Uterus (tissue), 2 donors: ENCODE results near the gene COX10.

ENCODE experiments used
- CTCF ChIP-seq, 4 experiments: fragments of 200-600 bp in 2 of 4; fragments of 450-650 bp in 2 of 4; sonication (generic) in 2 of 4; IDR thresholded peaks; one replicate each; pipeline ENCODE4 v1.5.1; 2016 to 2019; ENCODE audit warnings: antibody characterized with exemption in 4 of 4, mild to moderate bottlenecking in 2 of 4, moderate library complexity in 1 of 4
- POLR2A ChIP-seq, 2 donors: fragments of 450-650 bp; IDR thresholded peaks; one replicate each; pipeline ENCODE4 v1.6.1; 2016; ENCODE audit warnings: antibody characterized with exemption in 2 of 2, mild to moderate bottlenecking in 1 of 2, moderate library complexity in 1 of 2

DNA sequence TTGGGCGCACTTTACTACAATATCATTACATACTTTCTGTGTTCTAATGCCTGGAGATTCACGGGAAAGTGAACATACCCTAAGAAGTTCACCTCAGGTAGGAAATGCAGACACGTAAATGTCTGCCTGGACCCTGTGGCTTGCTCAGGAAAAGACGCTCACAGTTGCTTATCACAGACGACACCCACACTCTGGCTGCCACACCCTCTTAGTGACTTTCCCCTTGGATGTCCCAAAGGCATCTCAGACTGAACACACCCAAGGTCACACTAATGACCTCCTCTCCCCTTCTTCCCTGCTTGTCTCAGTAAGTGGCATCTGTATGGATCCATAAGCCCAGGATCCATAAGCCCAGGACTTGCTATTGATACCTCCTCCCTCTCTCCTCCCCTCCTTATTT, 134.8 kb downstream of the COX10 start:
- TF ChIP-seq CTCF (IDR thresholded peaks at IDR 0.05) = no peak
- TF ChIP-seq POLR2A (IDR thresholded peaks at IDR 0.05) = no peak
